ENCODE measurements around the gene RETREG1. TPM values are rescaled to one million over a fixed set of nuclear protein-coding genes. Genes with fewer than 3 reads are reported as not detected.

Gene RETREG1
- total RNA-seq, 1 experiment from 2014 or later, result 3.4 TPM

GRCh38 chr5:16590685-16591084 is 26.1 kb downstream of the RETREG1 start:
- H2BK5ac ChIP-seq (ENCODE audit: insufficient read length, low read length), result no peak overlapping the region
- Mint-ChIP-seq H3K27ac (no peak overlapping the region), H3K4me1 (peaks cover 20 to 27% of the 10 kb centered on the region in 2 experiments), H3K36me3 (ENCODE audit: insufficient read depth in 1 of 3, low read depth in 3 of 3) (peaks cover 5 to 19% (median 7%) of the 10 kb centered on the region in 3 experiments; a peak in 6 of 7 replicates), H3K9me3 (peaks cover 7 to 17% of the 10 kb centered on the region in 2 experiments; a peak in 4 of 5 replicates), H3K27me3 (ENCODE audit: low read depth) (0 out of 2 replicates have a peak, but pooled peaks cover 2% of the 10 kb centered on the region), H3K4me3 (no peak overlapping the region)
- H3T11ph ChIP-seq (ENCODE audit: low read length), result no peak overlapping the region
- H3K18ac ChIP-seq (ENCODE audit: insufficient read length, low read depth, low read length), result no peak overlapping the region
- H3K79me2 ChIP-seq (ENCODE audit: insufficient read depth, low read length), result no peaks in the 10 kb centered on the region
- no peaks in the 10 kb centered on the region for H3K27me3 ChIP-seq (ENCODE audit: insufficient read depth, low read length)
- H3K23ac ChIP-seq (ENCODE audit: insufficient read length, low read depth, low read length), result no peak overlapping the region
- no CpG with 5 or more reads among the region's 3 CpGs for WGBS (ENCODE audit: extremely low coverage, insufficient read length, low lambda C conversion rate)
- no peak overlapping the region for H3K4me2 ChIP-seq (ENCODE audit: insufficient read depth, insufficient read length, low read length)
- no peak overlapping the region for H4K91ac ChIP-seq (ENCODE audit: insufficient read length, low read depth, low read length)
- no peak overlapping the region for H2BK120ac ChIP-seq (ENCODE audit: low read depth, low read length, poor library complexity, severe bottlenecking)
- no peak overlapping the region for H3K4ac ChIP-seq (ENCODE audit: low read depth, low read length)
- H3K9ac ChIP-seq (ENCODE audit: extremely low read depth, insufficient read length, low read length), result no peak overlapping the region
- H3K4me1 ChIP-seq (ENCODE audit: insufficient read depth, low read length), result no peaks in the 10 kb centered on the region; the same call in 1 of the 2 replicates
- TF ChIP-seq CTCF (conservative IDR thresholded peaks at IDR 0.05), result no peak
- no peaks in the 10 kb centered on the region for H3K23me2 ChIP-seq (ENCODE audit: insufficient read length, low read depth, low read length, poor library complexity, severe bottlenecking)
- no peak overlapping the region for H3K27ac ChIP-seq (ENCODE audit: insufficient read length, low read depth, low read length)
- H2AK5ac ChIP-seq (ENCODE audit: insufficient read length, low read length), result no peak overlapping the region
- no peak overlapping the region for H3K56ac ChIP-seq (ENCODE audit: insufficient read length, low read depth, low read length)
- no peak overlapping the region for H4K5ac ChIP-seq (ENCODE audit: insufficient read length, low read depth, low read length)
- H2BK12ac ChIP-seq (ENCODE audit: insufficient read length, low read depth, low read length), result no peak overlapping the region
- no peak for DNase-seq
- no peak overlapping the region for H2BK15ac ChIP-seq (ENCODE audit: low read depth, low read length)
- H4K8ac ChIP-seq (replicated peaks; ENCODE audit: insufficient read length, low read depth, low read length), result no peak overlapping the region
- no peaks in the 10 kb centered on the region for H4K20me1 ChIP-seq (ENCODE audit: control insufficient read depth, insufficient read depth, insufficient read length)
- no peaks in the 10 kb centered on the region for H3K9me3 ChIP-seq (ENCODE audit: control insufficient read depth, low read depth, low read length)
- no peaks in the 10 kb centered on the region for H3K79me1 ChIP-seq (ENCODE audit: insufficient read depth, low read depth, low read length, poor library complexity, severe bottlenecking)
- no peak overlapping the region for H2BK20ac ChIP-seq (ENCODE audit: low read depth, low read length, poor library complexity, severe bottlenecking)
- no peak overlapping the region for H3K14ac ChIP-seq (ENCODE audit: insufficient read depth, low read length)
- no peak overlapping the region for H2AFZ ChIP-seq (ENCODE audit: low read length)
